HG02852 (cell line): ENCODE measurements around the gene PLGLB1.
"Not testable (repeated sequence)": the region's sequence is repeated elsewhere in the genome, so short reads cannot be mapped to it uniquely, and the experiment has no call there.

ENCODE experiments used
- ATAC-seq: cut with Tn5 transposase; IDR thresholded peaks from one replicate; pipeline ENCODE4 v1.9.1; 2021; ENCODE audit warnings: mild to moderate bottlenecking, moderate library complexity; ENCODE audit not compliant: unreplicated experiment

Gene PLGLB1

GRCh38 chr2:87021744-87022143, at the start of gene PLGLB1:
TSS of gene PLGLB1 (minus strand) at chr2:87021844. CDS start at chr2:87021783, 61 bp downstream.
- not testable (repeated sequence) for ATAC-seq

- ATAC-seq, result not testable (repeated sequence)
These were observed 42.7 kb upstream of the PLGLB1 start for GRCh38 chr2:87064305-87064704.

DNA sequence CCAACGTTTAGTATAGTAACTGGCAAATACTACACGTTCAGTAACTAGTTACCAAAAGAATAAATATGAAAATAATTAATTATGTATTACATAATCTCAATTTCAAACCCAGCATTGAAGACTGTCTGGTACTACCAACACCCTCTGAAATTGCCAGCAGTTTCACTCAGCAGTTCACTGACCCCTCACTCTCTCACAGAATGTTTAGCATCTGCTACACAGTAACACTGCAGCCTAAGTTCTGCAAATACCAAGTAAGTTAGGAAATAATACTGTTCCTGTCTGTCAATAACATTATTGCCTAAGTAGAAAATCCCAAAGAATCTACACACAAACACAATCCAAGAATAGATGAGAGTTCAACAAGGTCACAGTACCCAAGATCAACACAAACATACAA, 41.8 kb upstream of the PLGLB1 start:
- ATAC-seq, result not testable (repeated sequence)

- ATAC-seq, result not testable (repeated sequence)
These were observed 39.9 kb upstream of the PLGLB1 start for GRCh38 chr2:87061519-87061918.

- ATAC-seq, result not testable (repeated sequence)
These were observed 36.0 kb upstream of the PLGLB1 start for GRCh38 chr2:87057606-87058005.

GRCh38 chr2:87056843-87057242, 35.2 kb upstream of the PLGLB1 start:
- not testable (repeated sequence) for ATAC-seq

GRCh38 chr2:87056435-87056834, 34.8 kb upstream of the PLGLB1 start:
- not testable (repeated sequence) for ATAC-seq

GRCh38 chr2:87054375-87054774, 32.7 kb upstream of the PLGLB1 start:
- ATAC-seq, result not testable (repeated sequence)

DNA sequence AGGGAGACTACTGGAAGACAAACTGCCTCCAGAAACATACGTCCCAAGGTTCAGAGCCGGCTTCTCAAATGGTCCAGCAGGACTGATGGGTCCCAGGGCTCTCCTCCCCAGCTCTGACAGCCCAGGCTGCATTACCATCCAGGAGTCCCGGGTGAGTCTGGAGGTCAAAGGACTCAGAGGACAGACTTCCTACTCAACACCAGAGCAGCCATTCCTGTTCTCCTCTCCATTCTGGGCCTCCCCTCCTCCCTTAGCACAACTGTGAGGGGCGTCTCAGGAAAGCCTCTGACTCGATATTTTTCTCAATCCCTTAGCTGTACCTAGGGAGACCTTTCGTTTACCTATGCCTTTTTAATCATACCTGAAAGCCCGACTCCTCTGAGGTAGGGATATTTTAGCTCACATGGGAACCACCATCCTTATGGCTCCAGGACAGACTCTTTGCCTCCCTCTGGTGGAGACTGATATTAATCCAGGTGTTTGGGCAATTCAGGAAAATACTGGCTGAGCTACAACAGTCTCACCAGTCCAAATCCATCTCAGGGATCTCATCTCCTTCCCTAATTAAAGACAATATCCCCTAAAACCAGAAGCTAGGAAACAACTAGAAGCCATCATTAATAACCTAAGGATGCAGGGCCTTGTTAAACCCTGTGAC, 19.8 kb upstream of the PLGLB1 start:
- ATAC-seq, result not testable (repeated sequence)

GRCh38 chr2:87028607-87029006, 7.0 kb upstream of the PLGLB1 start:
- not testable (repeated sequence) for ATAC-seq

DNA sequence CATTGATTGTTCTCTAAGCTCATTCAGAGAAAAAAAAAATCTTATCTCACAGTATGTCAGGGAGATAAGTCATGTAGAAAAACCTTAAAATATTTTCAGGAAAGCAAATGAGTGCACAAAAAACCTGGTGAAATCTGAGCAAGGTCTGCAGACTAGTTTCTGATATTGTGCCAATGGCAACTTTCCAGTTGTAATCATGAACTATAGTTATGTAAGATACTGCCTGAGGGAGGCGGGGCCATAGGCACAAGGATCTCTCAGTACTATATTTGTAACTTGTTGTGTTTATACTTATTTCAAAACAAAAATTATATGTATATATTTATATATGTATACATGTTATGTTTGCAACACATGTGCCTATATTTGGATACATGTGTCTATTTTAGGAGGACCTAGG, 5.2 kb upstream of the PLGLB1 start:
- ATAC-seq, result not testable (repeated sequence)

DNA sequence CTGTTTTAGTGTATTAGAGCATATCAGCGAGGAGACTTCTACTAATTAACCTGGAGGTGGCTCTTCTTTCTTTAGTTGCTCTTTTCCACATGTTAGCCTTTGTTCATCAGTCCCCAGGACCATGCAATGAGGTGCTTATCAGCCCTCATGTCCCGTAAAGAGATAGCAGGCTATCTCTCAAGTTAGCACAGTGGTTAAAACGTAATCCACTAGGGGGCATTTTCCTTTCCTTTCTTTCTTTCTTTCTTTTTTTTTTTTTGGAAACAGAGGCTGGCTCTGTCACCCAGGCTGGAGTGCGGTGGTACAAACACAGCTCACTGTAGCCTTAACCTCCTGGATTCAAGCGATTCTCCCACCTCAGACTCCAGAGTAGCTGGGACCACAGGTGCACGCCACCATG, 4.3 kb upstream of the PLGLB1 start:
- not testable (repeated sequence) for ATAC-seq

DNA sequence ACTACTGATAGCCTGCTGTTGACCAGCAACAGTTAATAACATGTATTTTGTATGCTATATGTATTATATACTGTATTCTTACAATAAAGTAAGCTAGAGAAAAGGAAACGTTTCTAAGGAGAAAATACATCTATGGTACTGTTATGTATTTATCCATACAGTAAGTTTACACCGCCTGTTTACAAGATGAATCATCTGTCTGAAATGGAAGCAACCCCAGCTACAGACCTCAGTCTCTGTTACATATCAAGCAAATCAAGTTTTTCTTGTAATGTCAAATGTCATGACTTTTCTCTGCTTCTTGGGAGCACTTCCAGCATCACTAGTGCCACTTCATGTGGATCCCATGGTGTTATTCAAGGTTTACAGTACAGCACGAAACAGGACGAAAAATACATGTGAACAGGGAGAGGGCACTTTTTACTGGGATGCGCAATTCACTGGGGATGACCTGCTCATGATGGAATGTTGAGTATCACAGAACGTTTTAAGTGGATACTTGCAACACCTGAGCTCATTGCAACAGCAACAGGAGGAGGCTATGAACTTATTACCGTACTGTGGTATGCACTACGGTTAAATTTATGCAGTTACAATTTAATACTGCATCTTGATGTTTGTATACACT, 2.5 kb upstream of the PLGLB1 start:
- ATAC-seq, result not testable (repeated sequence)

- not testable (repeated sequence) for ATAC-seq
These were observed 601 bp downstream of the PLGLB1 start for GRCh38 chr2:87021043-87021442.

DNA sequence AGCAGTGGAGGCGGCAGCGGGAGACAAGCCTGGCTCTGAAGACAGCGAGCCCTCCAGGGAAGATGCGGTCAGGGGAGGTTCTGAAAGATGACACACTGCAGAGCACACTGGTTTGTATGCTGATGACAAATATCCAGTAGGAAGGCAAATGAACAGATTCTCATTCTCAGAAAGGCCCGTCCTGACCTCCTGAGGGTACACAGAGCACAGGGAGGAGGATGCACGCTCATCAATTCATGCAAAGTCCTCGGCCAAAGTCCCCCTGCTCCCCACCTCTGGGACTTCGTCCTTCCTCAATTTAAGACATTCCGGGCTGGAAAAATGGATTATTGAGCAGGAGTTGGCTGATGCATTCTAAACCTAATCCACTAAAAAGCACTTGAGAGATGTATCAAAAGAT, 2.6 kb downstream of the PLGLB1 start:
- not testable (repeated sequence) for ATAC-seq

DNA sequence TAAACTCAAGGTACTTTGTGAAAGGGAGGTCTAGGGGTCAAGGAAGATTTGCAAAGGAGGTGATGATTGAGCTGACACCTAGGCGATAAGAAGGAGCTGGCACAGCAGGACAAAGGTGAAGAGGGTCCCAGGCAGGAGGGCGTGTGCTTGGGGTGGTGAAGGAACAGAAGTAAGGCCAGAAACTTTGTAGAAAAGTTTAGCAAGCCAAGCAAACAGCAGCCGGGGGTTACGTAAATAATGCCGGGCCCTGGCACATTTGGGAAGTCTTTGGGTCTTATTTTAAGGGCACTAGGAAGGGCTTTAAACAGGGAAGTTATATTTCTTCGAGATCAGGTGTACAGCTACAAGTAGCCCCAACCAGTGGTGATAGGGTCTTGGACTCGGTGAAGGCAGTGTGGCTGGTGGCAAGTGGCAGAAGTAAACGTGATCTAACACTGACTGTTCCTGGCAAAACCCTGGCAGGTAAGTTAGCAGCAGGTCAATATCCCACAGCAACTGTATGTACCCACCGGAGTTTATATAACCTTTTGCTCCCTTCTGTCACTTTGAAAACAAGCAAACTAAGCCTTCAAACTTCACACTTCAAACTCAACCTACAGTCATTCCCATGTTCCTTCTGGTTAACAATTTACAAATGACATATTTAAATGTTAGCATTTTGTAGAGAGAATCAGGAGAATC, 7.0 kb downstream of the PLGLB1 start:
- ATAC-seq, result not testable (repeated sequence)

DNA sequence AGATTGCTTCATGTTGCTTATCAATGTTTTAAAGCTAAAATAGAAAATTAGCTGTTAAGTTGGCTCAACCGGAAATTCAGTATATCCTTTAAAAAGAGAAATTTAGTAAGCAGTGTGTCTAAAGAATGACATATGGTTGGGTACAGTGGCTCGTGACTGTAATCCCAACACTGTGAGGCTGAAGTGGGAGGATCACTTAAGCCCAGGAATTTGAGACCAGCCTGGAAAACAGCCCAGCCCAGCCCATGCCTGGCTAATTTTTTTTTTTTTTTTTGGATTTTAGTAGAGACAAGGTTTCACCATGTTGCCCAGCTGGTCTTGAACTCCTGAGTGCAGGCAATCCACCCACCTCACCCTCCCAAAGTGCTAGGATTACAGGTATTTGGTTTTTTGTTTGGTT, 17.2 kb downstream of the PLGLB1 start:
- ATAC-seq, result not testable (repeated sequence)
